ENCODE measurements around the gene LRMDA. TPM values are rescaled to one million over a fixed set of nuclear protein-coding genes. Genes with fewer than 3 reads are reported as not detected.

LRMDA gene
- total RNA-seq, 1 donor: 32.6 TPM

DNA sequence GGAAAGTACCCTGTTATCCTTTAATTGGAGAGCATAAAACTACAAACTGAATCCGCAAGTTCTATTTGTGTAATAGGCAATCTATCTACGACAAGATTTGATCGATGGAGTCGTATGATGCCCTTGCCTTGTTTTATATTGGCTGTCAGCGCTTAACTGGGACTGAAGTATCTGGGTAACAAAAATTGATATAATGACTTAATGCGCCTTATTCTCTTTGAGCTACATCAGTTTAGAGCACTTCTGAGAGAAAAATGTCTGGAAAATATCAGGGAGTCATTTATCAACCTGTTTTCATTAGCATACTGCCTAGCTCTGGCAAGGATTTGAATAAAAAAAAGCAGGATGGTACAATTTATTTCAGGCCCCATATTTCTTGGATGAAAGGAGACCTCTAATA is 262.1 kb downstream of the LRMDA start:
- no peak for DNase-seq (ENCODE audit: low read depth in 2 of 3, low spot score in 2 of 3)

DNA sequence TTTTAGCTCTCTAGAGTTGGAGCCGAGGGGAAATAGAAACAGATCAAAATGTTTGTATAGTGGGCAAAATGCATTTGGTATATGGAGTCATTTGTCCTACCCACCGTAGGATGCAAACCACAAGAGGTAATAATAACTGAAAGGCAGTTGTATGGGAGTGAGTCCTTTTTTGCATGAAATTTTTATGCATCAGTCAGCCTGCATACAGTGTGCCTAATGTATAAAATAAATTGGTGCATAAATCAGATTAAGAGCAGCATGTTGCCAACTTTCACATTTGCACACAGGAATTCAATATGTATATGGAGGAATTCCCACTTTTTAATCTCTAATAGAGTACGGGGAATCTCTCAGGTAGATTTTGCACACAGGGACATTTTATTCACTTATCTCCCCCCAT is 262.8 kb downstream of the LRMDA start:
- no peak for DNase-seq (ENCODE audit: low read depth in 2 of 3, low spot score in 2 of 3)

DNA sequence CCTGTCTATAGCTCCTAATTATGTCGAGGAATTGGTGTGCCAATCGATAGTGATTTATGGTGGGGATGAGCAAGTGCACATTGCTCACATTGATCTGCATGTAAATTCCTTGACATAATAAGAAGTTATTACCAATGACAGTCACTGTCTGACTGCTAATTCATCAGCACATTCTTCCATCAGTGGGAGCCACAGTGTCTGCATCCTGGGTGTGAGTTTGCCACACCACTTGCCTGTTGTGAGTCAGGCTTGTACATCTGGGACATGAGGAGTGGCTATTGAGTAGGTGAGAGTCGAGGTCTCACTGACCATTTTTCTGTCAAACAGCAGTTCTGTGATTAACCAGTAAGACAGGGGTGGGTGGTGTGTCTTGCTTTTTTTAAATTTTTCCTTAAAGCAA is 263.4 kb downstream of the LRMDA start:
- no peak for DNase-seq (ENCODE audit: low read depth in 2 of 3, low spot score in 2 of 3)

DNA sequence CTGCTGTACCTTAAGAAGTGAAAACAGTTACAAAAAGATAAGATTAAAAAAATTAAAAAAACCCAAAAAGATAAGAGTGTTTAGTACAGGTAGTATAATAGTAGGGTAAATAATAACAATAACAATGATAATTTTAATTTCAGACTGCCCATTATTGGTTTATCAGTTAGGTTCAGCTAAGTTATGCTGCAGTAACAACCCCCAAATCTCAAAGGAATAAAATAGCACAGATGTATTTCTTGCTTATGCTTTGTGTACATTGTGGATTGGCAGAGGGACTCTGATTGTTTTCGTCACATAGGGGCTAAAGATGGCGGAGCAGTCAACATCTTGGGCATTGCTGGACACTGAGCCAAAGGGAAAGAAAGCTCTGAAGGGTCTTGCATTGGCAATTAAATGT is 264.6 kb downstream of the LRMDA start:
- no peak for DNase-seq (ENCODE audit: low read depth in 2 of 3, low spot score in 2 of 3)

DNA sequence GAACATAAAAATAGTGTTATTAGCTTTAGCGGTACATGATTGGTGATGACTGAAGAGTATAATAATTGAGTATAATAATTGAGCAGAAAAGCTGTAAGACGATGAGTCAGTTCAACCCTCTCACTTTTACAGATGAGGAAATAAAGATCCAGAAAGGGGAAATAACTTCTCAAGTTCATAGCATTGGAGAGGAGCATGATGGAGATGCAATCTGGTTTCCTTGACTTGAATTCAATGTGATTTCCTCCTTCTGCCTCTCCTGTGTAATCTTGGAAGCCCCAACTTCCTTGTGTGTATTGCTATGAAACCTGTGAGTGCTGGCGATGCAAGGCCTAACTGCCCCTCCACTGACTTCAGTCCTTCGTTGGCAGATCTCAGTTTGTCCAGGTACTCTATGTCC is 265.1 kb downstream of the LRMDA start:
- DNase-seq (ENCODE audit: low read depth in 2 of 3, low spot score in 2 of 3): no peak

DNA sequence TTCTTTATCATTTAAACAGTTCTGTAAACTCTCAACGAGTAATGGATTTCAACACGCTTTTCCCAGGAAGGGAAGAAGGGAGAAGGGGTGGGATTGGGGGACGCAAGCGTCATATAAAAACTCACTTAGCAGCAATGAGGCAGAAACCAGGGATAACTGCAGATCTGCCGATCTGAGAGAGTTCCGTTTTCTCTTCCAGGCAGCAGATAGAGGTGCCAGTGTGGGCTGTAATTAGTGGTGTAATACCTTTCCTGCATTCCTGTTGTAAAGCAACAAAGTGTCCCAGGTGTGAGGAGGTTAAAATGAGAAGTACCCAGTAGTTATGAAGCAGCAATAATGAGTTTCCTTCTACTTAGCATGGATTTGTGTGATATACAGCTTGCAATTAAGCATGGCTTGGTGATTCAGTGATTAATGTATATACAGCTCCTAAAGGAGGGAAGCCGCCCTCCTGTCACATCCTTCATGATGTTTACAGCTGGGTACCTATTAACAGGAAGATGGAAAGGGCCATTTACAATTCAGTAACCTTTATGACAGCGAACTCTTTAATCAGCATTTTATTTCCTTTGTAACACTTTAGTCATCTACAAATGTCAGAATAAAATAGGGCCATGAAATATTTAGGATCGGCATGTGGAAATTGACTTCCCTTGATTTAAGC is 271.9 kb downstream of the LRMDA start:
- DNase-seq (ENCODE audit: low read depth in 2 of 3, low spot score in 2 of 3): no peak

DNA sequence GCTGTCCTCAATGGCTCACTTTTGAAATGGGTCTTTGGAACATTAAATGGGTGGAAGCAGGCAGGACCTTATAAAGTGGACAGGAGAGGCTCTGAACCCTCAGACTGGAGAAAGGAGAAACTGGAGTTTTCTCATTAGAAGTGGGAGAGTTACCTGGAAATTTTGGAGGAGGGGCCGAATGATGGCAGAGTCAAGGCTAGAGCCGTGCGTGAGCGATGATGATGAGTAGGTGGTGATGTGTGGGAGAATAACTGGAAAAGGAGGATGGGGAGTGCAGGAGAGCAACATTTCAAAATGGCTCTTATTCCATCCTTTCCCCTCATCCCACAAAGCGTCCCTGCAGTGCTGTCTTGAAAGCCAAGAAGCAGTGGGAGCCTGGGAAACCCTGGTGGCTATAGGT is 274.0 kb downstream of the LRMDA start:
- DNase-seq (ENCODE audit: low read depth in 2 of 3, low spot score in 2 of 3): no peak

DNA sequence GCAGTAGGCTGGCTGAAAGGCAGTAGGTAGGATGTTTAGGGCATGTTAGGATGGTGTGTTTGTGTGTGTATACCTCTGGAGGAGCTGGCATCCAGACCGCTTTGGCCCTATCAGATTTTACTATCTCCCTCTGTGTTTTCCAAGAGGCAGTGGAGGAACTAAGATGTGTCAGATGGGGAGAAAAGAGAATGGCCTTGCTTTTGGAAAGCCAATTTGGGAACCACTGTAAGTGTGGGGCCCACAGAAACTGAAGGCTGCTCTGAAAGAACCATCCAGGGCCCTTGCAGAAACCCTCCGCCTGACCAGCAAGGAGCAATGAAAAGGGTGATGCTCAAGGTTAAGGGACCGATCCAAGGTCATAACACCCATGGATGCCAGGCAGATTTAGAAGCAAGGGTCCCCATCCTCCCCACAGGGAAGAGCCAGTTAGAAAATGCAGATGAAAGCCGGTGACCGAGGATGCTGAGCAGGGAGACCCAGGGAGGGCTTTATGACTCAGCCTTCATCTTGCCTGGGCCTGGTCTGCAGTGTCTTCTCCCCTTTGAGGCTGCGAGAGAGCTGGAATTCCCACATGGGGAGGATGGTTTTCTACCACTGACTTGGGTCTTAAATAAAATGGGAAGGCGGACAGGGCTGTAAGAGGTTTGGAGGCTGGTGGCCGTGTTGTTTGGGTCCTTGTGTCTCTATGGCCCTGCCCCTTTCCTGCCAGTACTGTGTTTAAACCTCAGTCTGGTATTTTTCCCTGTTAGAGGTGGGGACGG is 275.8 kb downstream of the LRMDA start:
- DNase-seq (ENCODE audit: low read depth in 2 of 3, low spot score in 2 of 3): no peak

DNA sequence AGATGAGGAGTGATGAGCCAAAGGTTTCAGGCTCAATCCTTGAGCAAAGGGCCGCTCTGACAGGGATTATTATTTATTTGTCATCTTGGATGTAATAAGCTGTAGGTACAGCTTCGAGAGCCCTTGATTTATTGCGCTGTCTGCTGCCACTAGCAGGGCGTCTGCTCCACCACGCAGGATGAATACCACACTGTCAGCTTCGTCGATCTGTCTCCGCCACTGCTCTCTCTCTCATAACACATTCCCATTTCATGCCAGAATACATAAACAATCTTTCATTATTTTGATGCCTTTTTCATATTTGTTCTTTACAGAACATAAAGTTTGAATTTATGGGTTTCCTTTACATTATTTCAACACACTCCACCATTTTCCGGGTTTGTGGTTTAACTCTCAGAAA is 276.6 kb downstream of the LRMDA start:
- DNase-seq (ENCODE audit: low read depth in 2 of 3, low spot score in 2 of 3): peak in 1 of 3 donors; percentile 35

DNA sequence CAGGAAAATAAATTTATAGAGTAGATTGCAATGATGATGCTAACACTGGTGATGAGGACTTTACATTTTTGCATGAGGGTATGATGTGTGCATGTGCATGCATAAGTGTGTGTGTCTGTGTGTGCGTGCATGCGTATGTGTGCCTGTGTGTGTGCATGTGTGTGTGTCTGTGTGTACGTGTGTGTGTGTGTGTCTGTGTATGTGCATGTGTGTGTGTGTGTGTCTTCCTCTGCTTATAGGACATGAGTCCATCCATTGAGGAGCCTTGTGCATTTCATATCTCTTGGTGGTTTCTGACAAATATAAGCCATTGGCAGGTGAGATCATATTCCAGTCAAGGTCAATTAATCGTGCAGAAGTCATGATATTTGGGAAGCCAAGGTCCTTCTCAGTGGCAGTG is 277.8 kb downstream of the LRMDA start:
- DNase-seq (ENCODE audit: low read depth in 2 of 3, low spot score in 2 of 3): no peak

DNA sequence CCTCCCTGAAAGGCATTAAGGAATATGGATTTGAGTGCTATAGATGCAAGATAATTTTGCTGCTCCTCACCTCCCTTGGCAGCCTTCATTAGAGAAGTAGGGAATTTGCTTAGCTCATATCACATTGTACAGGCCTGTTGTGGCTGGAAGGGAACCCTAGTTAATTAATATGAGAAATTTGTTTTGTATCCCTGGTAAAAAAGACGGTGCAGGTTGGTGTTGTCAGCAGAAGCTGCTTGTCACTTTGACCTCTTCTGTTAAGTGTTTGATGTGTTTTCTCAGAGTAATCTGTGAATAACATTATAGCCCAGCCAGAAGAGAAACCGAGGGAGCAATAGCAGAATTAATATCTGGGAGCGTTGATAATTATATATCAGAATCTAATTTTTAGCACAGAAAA is 278.4 kb downstream of the LRMDA start:
- DNase-seq (ENCODE audit: low read depth in 2 of 3, low spot score in 2 of 3): no peak

DNA sequence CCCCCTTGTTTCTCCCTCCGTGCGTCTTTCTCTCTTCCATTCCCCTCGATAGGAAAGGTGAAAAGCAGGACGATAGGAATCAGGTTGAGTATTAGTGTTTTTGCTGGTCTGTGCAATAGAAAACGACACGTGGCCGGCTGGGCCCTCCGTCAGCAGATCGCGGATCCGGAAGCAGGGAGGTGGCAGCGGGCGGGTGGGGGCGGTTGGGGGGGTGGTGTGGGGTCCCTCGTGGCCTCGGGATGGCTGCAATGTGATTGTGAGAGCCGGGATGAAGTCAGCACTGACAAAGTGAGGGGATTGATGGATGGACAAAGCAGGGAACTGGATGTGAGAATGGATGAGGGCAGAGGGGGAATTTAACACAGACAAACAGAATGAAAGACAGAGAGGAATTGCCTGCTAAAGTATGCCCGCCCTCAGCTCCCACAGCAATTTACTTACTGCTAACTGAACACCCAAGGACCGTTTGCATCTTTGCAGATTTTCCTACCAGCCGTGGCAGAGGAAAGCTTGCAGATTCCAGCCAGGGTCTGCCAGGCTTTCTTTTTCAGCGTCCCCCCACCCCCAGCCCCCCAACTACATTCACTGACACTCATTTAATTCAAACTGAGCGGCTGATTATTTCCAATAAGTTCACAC is 280.9 kb downstream of the LRMDA start:
- peak in 2 of 3 donors; percentile 15 to 48 for DNase-seq (ENCODE audit: low read depth in 2 of 3, low spot score in 2 of 3)

DNA sequence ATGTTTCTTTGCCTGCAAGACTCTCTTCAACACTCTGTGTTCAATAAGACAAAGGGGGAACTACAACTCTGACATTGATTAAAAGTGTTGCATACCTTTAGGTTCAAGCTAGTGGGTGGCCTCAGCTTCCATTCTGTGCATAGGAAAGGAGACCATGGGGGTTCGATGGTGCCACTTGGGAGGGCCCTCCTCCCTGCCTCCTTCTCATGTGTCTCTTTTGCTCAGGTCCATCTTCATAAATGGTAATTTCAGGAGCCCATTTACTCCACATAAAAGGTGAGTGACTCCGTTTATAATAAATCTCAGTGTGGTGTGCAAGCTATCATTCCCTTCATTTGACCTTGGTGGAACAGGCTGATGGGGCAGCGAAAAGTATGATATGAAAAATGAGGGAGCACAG is 285.1 kb downstream of the LRMDA start:
- no peak for DNase-seq (ENCODE audit: low read depth in 2 of 3, low spot score in 2 of 3)

DNA sequence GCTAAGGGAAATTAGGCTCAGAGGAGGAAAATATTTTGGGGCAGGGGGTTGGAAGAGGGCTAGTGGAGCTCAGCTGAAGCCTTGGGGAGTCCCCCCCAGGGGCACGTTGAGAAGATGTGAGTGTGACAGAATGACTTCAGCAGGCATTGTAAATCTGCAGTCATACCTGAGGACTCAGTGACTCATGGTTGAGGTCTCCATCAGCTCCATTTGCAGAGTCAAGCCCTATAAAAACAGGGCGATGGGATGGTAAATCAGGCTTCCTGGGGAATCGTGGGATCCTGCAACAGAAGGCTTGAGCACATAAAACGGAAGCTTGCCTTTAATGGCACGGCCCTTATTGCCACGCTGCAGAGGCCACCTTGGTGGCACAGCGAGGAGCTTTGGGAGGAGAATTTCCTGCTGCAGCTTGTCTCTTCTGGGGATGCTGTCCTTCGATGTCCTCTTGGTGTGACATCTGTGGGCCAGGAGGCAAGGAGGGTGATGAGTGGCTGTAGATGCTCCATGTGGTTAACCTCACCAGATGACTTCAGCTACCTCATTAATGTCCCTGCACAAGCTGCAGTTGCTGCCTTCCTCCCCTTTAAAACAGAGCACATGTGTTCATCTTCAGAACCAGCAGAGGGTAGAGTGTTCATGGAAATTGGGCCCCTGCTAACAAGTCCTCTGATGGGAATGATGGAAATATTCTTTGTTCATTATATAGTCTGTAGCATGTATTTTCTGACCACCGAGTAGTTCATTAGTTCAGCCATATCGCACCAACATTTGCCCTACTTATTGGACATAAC is 285.9 kb downstream of the LRMDA start:
- no peak for DNase-seq (ENCODE audit: low read depth in 2 of 3, low spot score in 2 of 3)

DNA sequence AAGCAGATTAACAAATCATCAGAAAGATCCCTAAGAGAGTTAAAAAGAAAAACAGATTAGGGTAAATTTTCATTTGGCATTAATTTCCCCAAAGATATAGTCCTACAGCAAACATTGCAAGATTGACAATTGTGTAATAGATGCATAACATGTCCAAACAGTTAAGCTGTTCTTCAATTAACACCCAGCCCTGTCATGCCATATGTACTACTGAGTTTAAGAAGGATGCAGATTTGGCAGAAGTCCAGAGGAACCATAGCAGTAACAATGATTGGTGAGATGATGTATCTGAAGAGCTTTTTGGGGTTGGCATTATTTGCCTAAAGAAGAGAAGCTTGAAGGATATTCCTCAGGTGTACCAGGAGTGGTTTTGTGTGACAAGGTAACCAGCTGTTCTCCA is 287.6 kb downstream of the LRMDA start:
- no peak for DNase-seq (ENCODE audit: low read depth in 2 of 3, low spot score in 2 of 3)

DNA sequence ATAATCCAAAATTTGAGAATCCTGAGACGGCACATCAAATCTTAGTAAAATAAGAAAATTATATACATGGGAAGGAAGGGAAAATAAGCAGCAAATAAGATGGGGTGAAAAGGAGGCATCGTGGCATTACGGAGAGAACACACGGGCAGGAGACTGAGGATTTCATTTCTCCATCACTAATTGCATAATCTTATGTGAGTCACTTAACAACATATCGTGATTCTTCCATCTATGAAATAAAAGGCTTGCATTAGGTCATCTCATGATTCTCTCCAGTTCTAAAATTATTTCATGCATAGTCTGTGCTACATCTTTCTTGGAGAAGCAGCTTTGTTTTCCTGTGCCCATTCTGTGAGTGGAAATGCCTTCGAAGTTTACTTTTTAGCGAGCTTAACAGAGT is 288.7 kb downstream of the LRMDA start:
- no peak for DNase-seq (ENCODE audit: low read depth in 2 of 3, low spot score in 2 of 3)

DNA sequence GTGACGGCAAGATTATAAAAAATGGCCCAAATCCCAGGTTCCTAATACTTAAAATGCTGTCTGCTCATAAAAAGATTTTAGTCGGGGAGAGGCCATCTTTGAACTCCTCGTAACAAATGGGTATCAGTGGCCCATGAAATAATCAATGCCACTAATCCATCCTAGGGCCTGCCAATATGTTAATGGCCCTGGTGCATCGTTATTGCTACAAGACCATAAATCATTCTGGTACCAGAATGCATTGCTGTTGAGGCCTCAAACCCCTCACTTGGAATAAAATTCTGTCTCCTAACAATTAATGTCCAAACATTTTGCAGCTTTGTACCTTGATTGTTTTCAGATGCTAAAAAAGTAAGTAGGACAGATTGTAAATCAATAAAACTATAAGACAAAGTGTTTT is 290.6 kb downstream of the LRMDA start:
- DNase-seq (ENCODE audit: low read depth in 2 of 3, low spot score in 2 of 3): no peak

DNA sequence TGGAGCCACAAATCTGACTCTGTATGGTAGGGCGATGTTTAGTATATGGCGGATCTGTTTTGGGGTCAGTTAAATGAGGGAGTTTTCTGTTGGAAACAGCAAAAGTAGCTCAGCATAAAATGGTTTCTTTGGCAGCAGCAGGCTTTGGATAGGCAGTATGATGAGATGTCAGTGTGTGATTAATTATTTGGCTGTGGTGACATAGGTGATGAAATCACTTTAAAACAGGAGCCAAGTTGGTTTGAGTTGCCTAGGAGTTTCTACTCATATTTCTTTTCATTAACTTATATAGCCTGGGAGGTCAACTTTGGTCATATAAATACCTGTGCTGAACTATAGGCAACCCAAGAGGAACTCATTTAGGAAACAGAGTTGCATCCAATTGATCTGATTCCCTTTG is 291.2 kb downstream of the LRMDA start:
- no peak for DNase-seq (ENCODE audit: low read depth in 2 of 3, low spot score in 2 of 3)

DNA sequence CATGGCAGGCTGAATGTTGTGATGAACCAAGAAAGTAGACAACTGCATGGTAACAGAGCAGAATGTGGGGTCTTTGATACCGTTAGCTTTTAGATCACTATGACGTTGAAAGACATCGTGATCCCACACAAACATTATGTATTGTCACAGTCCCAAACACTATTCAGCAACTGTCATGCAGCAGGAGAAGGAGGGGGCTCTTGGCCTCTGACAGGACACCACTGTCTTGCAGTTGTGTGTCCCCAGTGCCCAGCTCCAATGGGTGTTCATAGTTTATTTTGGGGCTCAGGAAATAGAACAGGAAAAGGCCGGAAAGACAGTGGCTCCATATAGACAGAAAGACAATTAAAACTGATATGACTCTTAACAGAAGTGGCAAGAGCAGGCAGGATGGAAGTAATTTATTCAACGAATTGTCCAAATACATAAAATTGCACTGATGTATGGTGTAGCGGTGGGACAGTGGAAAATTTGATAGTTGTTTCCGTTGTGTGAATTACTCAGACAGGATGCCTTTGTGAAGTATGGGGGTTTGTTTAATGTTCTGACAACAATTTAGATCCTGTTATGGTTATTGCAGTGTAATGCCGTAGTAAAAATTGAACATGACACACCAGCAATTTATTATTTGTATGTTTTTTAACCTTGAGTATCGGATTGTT is 292.0 kb downstream of the LRMDA start:
- peak in 1 of 3 donors; percentile 26 for DNase-seq (ENCODE audit: low read depth in 2 of 3, low spot score in 2 of 3)

DNA sequence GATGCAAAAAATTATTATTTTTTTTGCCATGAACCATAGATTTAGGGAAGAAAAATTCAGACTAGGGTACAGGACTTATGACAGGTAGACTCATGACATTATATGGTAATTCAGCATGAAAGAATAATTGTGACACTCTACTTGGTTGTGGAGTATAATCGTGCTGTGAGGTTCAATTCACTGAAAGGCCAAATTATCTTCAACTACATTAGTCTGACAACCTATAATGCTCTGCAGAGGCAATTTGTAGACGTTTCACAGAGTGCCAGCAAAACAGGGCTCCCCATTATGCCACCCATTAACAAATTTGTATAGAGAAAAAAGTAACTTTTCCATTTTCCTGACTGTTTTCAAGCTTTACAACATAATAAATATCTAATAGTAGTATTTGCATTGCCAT is 292.6 kb downstream of the LRMDA start:
- no peak for DNase-seq (ENCODE audit: low read depth in 2 of 3, low spot score in 2 of 3)
